Brain microvascular endothelial cell (primary cell): ENCODE data around the gene BTNL3.

ENCODE experiments used
- DNase-seq: peaks from one replicate; pipeline ENCODE4 v3.0.0-alpha.2; 2020
- H3K27ac ChIP-seq: fragments of 250-450 bp; sonication (Bioruptor Pico); 2 replicates; pipeline ENCODE4 v1.5.1; 2020; ENCODE audit warnings: mild to moderate bottlenecking, moderate library complexity
- H3K27me3 ChIP-seq: fragments of 250-450 bp; sonication (Bioruptor Pico); replicated peaks from 2 replicates; pipeline ENCODE4 v1.5.1; 2020; ENCODE audit warnings: mild to moderate bottlenecking
- H3K36me3 ChIP-seq: fragments of 250-450 bp; sonication (Bioruptor Pico); replicated peaks from 2 replicates; pipeline ENCODE4 v1.5.1; 2020; ENCODE audit warnings: mild to moderate bottlenecking
- H3K4me3 ChIP-seq: 2 replicates; pipeline ENCODE4 v1.5.1; 2011; ENCODE audit warnings: low read depth, mild to moderate bottlenecking, control low read depth, low read length, moderate library complexity
- CTCF ChIP-seq: IDR thresholded peaks from 2 replicates; pipeline ENCODE4 v1.5.1; 2011; ENCODE audit warnings: low read depth, mild to moderate bottlenecking, moderate library complexity, low read length, control low read depth, inconsistent platforms; ENCODE audit errors: missing control alignments
- in situ Hi-C: cut with HindIII; loops from 2 replicates; pipeline ENCODE4 v1.10.0; 2017; ENCODE audit warnings: low sequenced_read_pairs, low pct_ligation_motif_present

Gene BTNL3

GRCh38 chr5:181052672-181053487, 64.2 kb downstream of the BTNL3 start:
- DNase-seq, result no peak
- Histone ChIP-seq H3K4me3 (peak overlapping the region; percentile 47), H3K36me3 (no peaks in the 10 kb centered on the region), H3K27ac (no peak overlapping the region), H3K27me3 (peaks cover 43% of the 10 kb centered on the region)
- no peak for TF ChIP-seq CTCF
- in situ Hi-C loops, result no loop called here

- no peak for DNase-seq
- in situ Hi-C loops, result no loop called here
- H3K36me3 ChIP-seq, result no peaks in the 10 kb centered on the region
- H3K27ac ChIP-seq, result no peak overlapping the region
- TF ChIP-seq CTCF, result no peak
- H3K4me3 ChIP-seq, result peak overlapping the region; percentile 47
- peaks cover 49% of the 10 kb centered on the region for H3K27me3 ChIP-seq
Measured at GRCh38 chr5:181053488-181054121, 65.0 kb downstream of the BTNL3 start.

- Histone ChIP-seq H3K27ac (no peak overlapping the region), H3K36me3 (no peaks in the 10 kb centered on the region), H3K27me3 (peaks cover 54% of the 10 kb centered on the region), H3K4me3 (no peak overlapping the region)
- in situ Hi-C loops, result no loop called here
- TF ChIP-seq CTCF, result no peak
- no peak for DNase-seq
Measured at GRCh38 chr5:181054138-181054537, 65.5 kb downstream of the BTNL3 start.

- in situ Hi-C loops, result no loop called here
- TF ChIP-seq CTCF, result no peak
- H3K27me3 ChIP-seq, result peaks cover 63% of the 10 kb centered on the region
- H3K4me3 ChIP-seq, result no peak overlapping the region
- H3K27ac ChIP-seq, result no peak overlapping the region
- no peaks in the 10 kb centered on the region for H3K36me3 ChIP-seq
- no peak for DNase-seq
Measured at GRCh38 chr5:181054871-181055459, 66.3 kb downstream of the BTNL3 start.
